GM21381 (cell line): ENCODE data around the gene OCIAD1.
"Not testable (repeated sequence)": the region's sequence is repeated elsewhere in the genome, so short reads cannot be mapped to it uniquely, and the experiment has no call there.

Experiments
- ATAC-seq: cut with Tn5 transposase; IDR thresholded peaks from one replicate; pipeline ENCODE4 v1.9.1; 2021; ENCODE audit warnings: mild to moderate bottlenecking, moderate library complexity; ENCODE audit not compliant: unreplicated experiment

OCIAD1 gene

GRCh38 chr4:48816971-48817370 lies 13.9 kb upstream of the OCIAD1 start:
- ATAC-seq: no peak

- ATAC-seq: not testable (repeated sequence)
Measured at GRCh38 chr4:48821431-48821830, 9.5 kb upstream of the OCIAD1 start.

- no peak for ATAC-seq
Measured at GRCh38 chr4:48827622-48828021, 3.3 kb upstream of the OCIAD1 start.

GRCh38 chr4:48831532-48832030 lies 693 bp downstream of the OCIAD1 start:
- no peak for ATAC-seq

GRCh38 chr4:48832571-48832970 lies 1.7 kb downstream of the OCIAD1 start:
- no peak for ATAC-seq

GRCh38 chr4:48836658-48837057 lies 5.8 kb downstream of the OCIAD1 start:
- ATAC-seq: no peak

- ATAC-seq: no peak
Measured at GRCh38 chr4:48841045-48841827, 10.3 kb downstream of the OCIAD1 start.

GRCh38 chr4:48844843-48845242 lies 14.0 kb downstream of the OCIAD1 start:
- ATAC-seq: no peak

GRCh38 chr4:48848799-48849198 lies 17.9 kb downstream of the OCIAD1 start:
- not testable (repeated sequence) for ATAC-seq

- no peak for ATAC-seq
Measured at GRCh38 chr4:48851651-48852050, 20.8 kb downstream of the OCIAD1 start.

- no peak for ATAC-seq
Measured at GRCh38 chr4:48853604-48854394, 22.9 kb downstream of the OCIAD1 start.

GRCh38 chr4:48854395-48854683 lies 23.5 kb downstream of the OCIAD1 start:
- no peak for ATAC-seq

GRCh38 chr4:48854982-48855381 lies 24.1 kb downstream of the OCIAD1 start:
- no peak for ATAC-seq

- no peak for ATAC-seq
Measured at GRCh38 chr4:48858130-48858529, 27.2 kb downstream of the OCIAD1 start.

- no peak for ATAC-seq
Measured at GRCh38 chr4:48862038-48862437, 31.1 kb downstream of the OCIAD1 start.

- no peak for ATAC-seq
Measured at GRCh38 chr4:48862661-48863060, 31.8 kb downstream of the OCIAD1 start.

- ATAC-seq: no peak
Measured at GRCh38 chr4:48863728-48864127, 32.8 kb downstream of the OCIAD1 start.

- not testable (repeated sequence) for ATAC-seq
Measured at GRCh38 chr4:48864696-48865095, 33.8 kb downstream of the OCIAD1 start.

- ATAC-seq: no peak
Measured at GRCh38 chr4:48877827-48878535, 47.1 kb downstream of the OCIAD1 start.

GRCh38 chr4:48879561-48880442 lies 48.9 kb downstream of the OCIAD1 start:
- no peak for ATAC-seq

- ATAC-seq: not testable (repeated sequence)
Measured at GRCh38 chr4:48881646-48882045, 50.8 kb downstream of the OCIAD1 start.
